IMR-90 (cell line): ENCODE measurements around the gene GGT5. TPM values are rescaled to one million over a fixed set of nuclear protein-coding genes. Genes with fewer than 3 reads are reported as not detected.
A peak's percentile ranks its signal among the peaks of the same experiment; 100 is the strongest.

Experiments
- ATAC-seq: fragments of 200-7000 bp; cut with Tn5 transposase; 2 replicates; pipeline ENCODE4 v1.9.1; 2020; ENCODE audit warnings: low read depth, mild to moderate bottlenecking, moderate library complexity
- BruUV-seq: library from RNA; stranded (reverse); fragments of 400-500 nt; replicated peaks from 2 replicates; lab custom pipeline; 2021; lab: Mats Ljungman, UMichigan
- CTCF ChIA-PET: fragments of 300-600 bp; formaldehyde crosslinking; extraction: SDS; loops from one replicate; lab custom pipeline; 2021; ENCODE audit warnings: antibody characterized with exemption; lab: Yijun Ruan, JAX
- POLR2A ChIA-PET: fragments of 300-600 bp; sonication (Branson Sonifier 250); formaldehyde crosslinking; loops from one replicate; lab custom pipeline; 2022; ENCODE audit warnings: antibody characterized with exemption; ENCODE audit not compliant: unreplicated experiment; lab: Charles Lee
- DNase-seq: peaks from one replicate; pipeline ENCODE4 v3.0.0; 2013
- H2AFZ ChIP-seq: replicated peaks from 2 replicates; pipeline ENCODE3; 2013; ENCODE audit warnings: low read length, mild to moderate bottlenecking; ENCODE audit not compliant: poor library complexity
- H2AK5ac ChIP-seq: 2 replicates; pipeline ENCODE4 v1.6.1; 2013; ENCODE audit warnings: low read depth, low read length, inconsistent platforms
- H2AK9ac ChIP-seq: replicated peaks from 2 replicates; pipeline ENCODE3; 2013; ENCODE audit warnings: mild to moderate bottlenecking, low read depth, low read length, moderate library complexity; ENCODE audit not compliant: poor library complexity
- H2BK120ac ChIP-seq: 2 replicates; pipeline ENCODE4 v1.6.1; 2013; ENCODE audit warnings: low read depth, low read length, inconsistent platforms
- H2BK15ac ChIP-seq: 3 replicates; pipeline ENCODE4 v1.6.1; 2013; ENCODE audit warnings: low read depth, low read length, inconsistent platforms
- H2BK20ac ChIP-seq: 2 replicates; pipeline ENCODE4 v1.6.1; 2013; ENCODE audit warnings: low read depth, mild to moderate bottlenecking, inconsistent platforms, low read length, moderate library complexity
- H2BK5ac ChIP-seq: 2 replicates; pipeline ENCODE4 v1.6.1; 2013; ENCODE audit warnings: mild to moderate bottlenecking, low read depth, low read length, inconsistent platforms; ENCODE audit not compliant: poor library complexity, severe bottlenecking
- H3K14ac ChIP-seq: replicated peaks from 2 replicates; pipeline ENCODE4 v1.6.1; 2013; ENCODE audit warnings: low read depth, low read length, inconsistent platforms
- H3K18ac ChIP-seq: 2 replicates; pipeline ENCODE4 v1.6.1; 2013; ENCODE audit warnings: low read depth, low read length, control low read depth
- H3K23ac ChIP-seq: 2 replicates; pipeline ENCODE4 v1.6.1; 2013; ENCODE audit warnings: low read depth, low read length, inconsistent platforms
- H3K27ac ChIP-seq: 2 replicates; pipeline ENCODE4 v1.5.1; 2013; ENCODE audit warnings: mild to moderate bottlenecking, control low read depth, low read length; ENCODE audit not compliant: insufficient read depth
- H3K27me3 ChIP-seq: 2 replicates; pipeline ENCODE4 v1.6.1; 2013; ENCODE audit warnings: low read length; ENCODE audit not compliant: control insufficient read depth, insufficient read depth
- H3K36me3 ChIP-seq: 2 replicates; pipeline ENCODE4 v1.6.1; 2013; ENCODE audit warnings: low read length, mixed read lengths; ENCODE audit not compliant: control insufficient read depth, insufficient read depth
- H3K4ac ChIP-seq: 2 replicates; pipeline ENCODE4 v1.6.1; 2013; ENCODE audit warnings: low read depth, low read length, inconsistent platforms
- H3K4me1 ChIP-seq: 2 replicates; pipeline ENCODE4 v1.6.1; 2013; ENCODE audit warnings: low read length, mixed read lengths; ENCODE audit not compliant: control insufficient read depth, insufficient read depth
- H3K4me2 ChIP-seq: 2 replicates; pipeline ENCODE4 v1.6.1; 2013; ENCODE audit warnings: low read depth, mild to moderate bottlenecking, control low read depth, low read length, moderate library complexity
- H3K4me3 ChIP-seq: 2 replicates; pipeline ENCODE4 v1.5.1; 2013; ENCODE audit warnings: low read depth, mild to moderate bottlenecking, control low read depth, low read length, moderate library complexity; ENCODE audit not compliant: insufficient read depth
- H3K56ac ChIP-seq: 2 replicates; pipeline ENCODE4 v1.6.1; 2013; ENCODE audit warnings: low read length, inconsistent platforms; ENCODE audit not compliant: insufficient read depth; ENCODE audit errors: extremely low read depth
- H3K79me1 ChIP-seq, 2 experiments: 2 replicates each; pipeline ENCODE4 v1.6.1; 2013; ENCODE audit warnings: low read length in 2 of 2, inconsistent platforms in 1 of 2, low read depth in 1 of 2
- H3K9ac ChIP-seq: 2 replicates; pipeline ENCODE4 v1.6.1; 2013; ENCODE audit warnings: low read depth, low read length, control low read depth
- H3K9me1 ChIP-seq: 2 replicates; pipeline ENCODE4 v1.6.1; 2013; ENCODE audit warnings: low read length, inconsistent platforms; ENCODE audit not compliant: insufficient read depth
- H3K9me3 ChIP-seq: 2 replicates; pipeline ENCODE4 v1.6.1; 2013; ENCODE audit warnings: low read length; ENCODE audit not compliant: control insufficient read depth, insufficient read depth
- H4K20me1 ChIP-seq: 2 replicates; pipeline ENCODE4 v1.6.1; 2013; ENCODE audit warnings: low read length, inconsistent platforms; ENCODE audit not compliant: insufficient read depth
- H4K5ac ChIP-seq: 2 replicates; pipeline ENCODE4 v1.6.1; 2013; ENCODE audit warnings: mild to moderate bottlenecking, low read depth, low read length, control low read depth
- H4K8ac ChIP-seq, 2 experiments: 2 replicates each; pipeline ENCODE4 v1.6.1; 2013; ENCODE audit warnings: low read depth in 2 of 2, low read length in 2 of 2, control low read depth in 1 of 2, inconsistent platforms in 1 of 2
- H4K91ac ChIP-seq: 2 replicates; pipeline ENCODE4 v1.6.1; 2013; ENCODE audit warnings: low read depth, low read length, inconsistent platforms; ENCODE audit not compliant: insufficient read depth
- BHLHE40 ChIP-seq: fragments of 150-350 bp; IDR thresholded peaks from 2 replicates; pipeline ENCODE4 v1.6.1; 2016; ENCODE audit warnings: mild to moderate bottlenecking, low read depth, low read length
- CEBPB ChIP-seq: IDR thresholded peaks from 2 replicates; pipeline ENCODE4 v1.6.1; 2012; ENCODE audit warnings: low read depth, low read length, improper control_type of control experiment
- CHD1 ChIP-seq: IDR thresholded peaks from 2 replicates; pipeline ENCODE4 v1.6.1; 2012; ENCODE audit warnings: low read depth, low read length, improper control_type of control experiment
- CTCF ChIP-seq: conservative IDR thresholded peaks from 2 replicates; pipeline ENCODE4 v1.5.1; 2012; ENCODE audit warnings: mild to moderate bottlenecking, low read depth, low read length, improper control_type of control experiment
- ELK1 ChIP-seq: fragments of 150-350 bp; IDR thresholded peaks from 2 replicates; pipeline ENCODE4 v1.6.1; 2016; ENCODE audit warnings: low read depth, mild to moderate bottlenecking, low read length, moderate library complexity, borderline replicate concordance
- MAZ ChIP-seq: IDR thresholded peaks from 2 replicates; pipeline ENCODE4 v1.6.1; 2012; ENCODE audit warnings: low read depth, mild to moderate bottlenecking, low read length, improper control_type of control experiment, moderate library complexity, borderline replicate concordance
- MXI1 ChIP-seq: IDR thresholded peaks from 2 replicates; pipeline ENCODE4 v1.6.1; 2012; ENCODE audit warnings: low read depth, mild to moderate bottlenecking, low read length, moderate library complexity, borderline replicate concordance
- NFE2L2 ChIP-seq: fragments of 150-350 bp; IDR thresholded peaks from 2 replicates; pipeline ENCODE4 v1.6.1; 2016; ENCODE audit warnings: low read depth, mild to moderate bottlenecking, low read length
- POLR2A ChIP-seq: IDR thresholded peaks from 2 replicates; pipeline ENCODE4 v1.6.1; 2012; ENCODE audit warnings: mild to moderate bottlenecking, low read depth, low read length
- RAD21 ChIP-seq: IDR thresholded peaks from 2 replicates; pipeline ENCODE4 v1.6.1; 2012; ENCODE audit warnings: low read length, improper control_type of control experiment
- RCOR1 ChIP-seq: IDR thresholded peaks from 2 replicates; pipeline ENCODE4 v1.6.1; 2012; ENCODE audit warnings: mild to moderate bottlenecking, low read length, improper control_type of control experiment; ENCODE audit not compliant: insufficient replicate concordance
- RFX5 ChIP-seq: IDR thresholded peaks from 2 replicates; pipeline ENCODE4 v1.8.0; 2012; ENCODE audit warnings: low read depth, mild to moderate bottlenecking, low read length, moderate library complexity
- SMC3 ChIP-seq: fragments of 150-350 bp; IDR thresholded peaks from 2 replicates; pipeline ENCODE4 v1.6.1; 2016; ENCODE audit warnings: low read depth, mild to moderate bottlenecking, antibody characterized with exemption, low read length, moderate library complexity
- USF2 ChIP-seq: fragments of 150-350 bp; IDR thresholded peaks from 2 replicates; pipeline ENCODE4 v1.6.1; 2017; ENCODE audit warnings: mild to moderate bottlenecking, antibody characterized with exemption, low read length, low read depth
- WGBS, 2 experiments: methylation state at CpG; one replicate each; pipeline versions ENCODE4 v1.1.5 to v1.1.7; 2013; ENCODE audit warnings: missing lambda C conversion rate in 2 of 2; ENCODE audit not compliant: insufficient read length in 1 of 2; ENCODE audit errors: extremely low coverage in 2 of 2; 5-methylcytosine and 5-hydroxymethylcytosine counted together
- dilution Hi-C: fragments of 300-500 bp; cut with HindIII; formaldehyde crosslinking; loops from one replicate; pipeline ENCODE4 v1.14.3; 2018; ENCODE audit warnings: low sequenced_read_pairs; ENCODE audit not compliant: unreplicated experiment
- in situ Hi-C: fragments of 300-500 bp; cut with MboI; formaldehyde crosslinking; loops from 3 replicates; pipeline ENCODE4 v1.14.3; 2019; ENCODE audit warnings: low sequenced_read_pairs, inconsistent platforms, mixed read lengths
- intact Hi-C: fragments of 100-400 bp; cut with micrococcal nuclease; formaldehyde crosslinking; loops from 2 replicates; pipeline ENCODE4 v1.10.0; 2022
- polyA plus RNA-seq, 3 experiments: library from polyadenylated mRNA; depleted of rRNA; stranded (reverse); fragments of >200 nt; gene quantifications; 2 replicates each; pipeline ENCODE4 v1.2.3, GENCODE V29; 2012; ENCODE audit warnings: low replicate concordance in 1 of 3
- total RNA-seq: library from RNA; depleted of rRNA; stranded (reverse); fragments of >200 nt; gene quantifications from 2 replicates; pipeline ENCODE4 v1.2.3, GENCODE V29; 2012

Gene GGT5
- total and polyA plus RNA-seq, 2 of the 4 experiments (the other 2 are of a cell fraction): 0.18 to 5.8 TPM

- Histone ChIP-seq H2BK20ac (no peak overlapping the region), H2AK5ac (peak overlapping the region; percentile 73; the same call in 1 of the 2 replicates), H3K14ac (no peak overlapping the region), H3K9ac (no peak overlapping the region), H3K4ac (no peak overlapping the region), H2BK5ac (no peak overlapping the region), H3K4me3 (no peak overlapping the region), H4K20me1 (no peaks in the 10 kb centered on the region), H2BK120ac (no peak overlapping the region), H2BK15ac (no peak overlapping the region), H3K9me3 (no peaks in the 10 kb centered on the region), H2AK9ac (peak overlapping the region; percentile 76), H3K4me1 (peaks cover 10% of the 10 kb centered on the region), H3K79me1 (no peaks in the 10 kb centered on the region), H3K56ac (no peak overlapping the region), H3K4me2 (no peak overlapping the region), H4K91ac (no peak overlapping the region; the same call in 1 of the 2 replicates), H3K27me3 (no peaks in the 10 kb centered on the region), H3K18ac (no peak overlapping the region), H4K8ac (no peak overlapping the region), H2AFZ (peak overlapping the region; percentile 33), H3K27ac (no peak overlapping the region), H3K9me1 (no peaks in the 10 kb centered on the region; the same call in 1 of the 2 replicates), H3K36me3 (no peaks in the 10 kb centered on the region), H3K23ac (no peak overlapping the region), H4K5ac (no peak overlapping the region)
- intact Hi-C loops: loop anchor here (5.0 kb wide), 1 partner anchor 341 kb away; no protein-coding TSS in a partner anchor
- POLR2A ChIA-PET: no interaction called here
- dilution Hi-C loops: no loop called here
- CTCF ChIA-PET: no interaction called here
- DNase-seq: no peak
- in situ Hi-C loops: no loop called here
- TF ChIP-seq MXI1: no peak
- TF ChIP-seq CTCF: no peak
- TF ChIP-seq CHD1: no peak
- TF ChIP-seq BHLHE40: no peak
- no peak for TF ChIP-seq MAZ
- TF ChIP-seq SMC3: no peak
- no peak for TF ChIP-seq USF2
- TF ChIP-seq RCOR1: no peak
- no peak for TF ChIP-seq ELK1
- TF ChIP-seq POLR2A: no peak
- TF ChIP-seq NFE2L2: no peak
- TF ChIP-seq RFX5: no peak
- no peak for TF ChIP-seq CEBPB
- no peak for TF ChIP-seq RAD21
- BruUV-seq: no TSS peak
- 100% methylated on average over 1 of the region's 15 CpGs; no CpG with 5 or more reads in 1 of the 2 experiments for WGBS, 2 experiments
- ATAC-seq: no peak
These were observed 58.5 kb downstream of the GGT5 start for GRCh38 chr22:24186352-24186740.
